A549 (cell line): Measurements from ENCODE around the gene DOCK1.

ENCODE experiments used
- ESRRA ChIP-seq: fragments of 150-350 bp; IDR thresholded peaks from 2 replicates; pipeline ENCODE4 v1.6.1; 2014; ENCODE audit warnings: mild to moderate bottlenecking, low read length, borderline replicate concordance
- RAD21 ChIP-seq, 2 experiments: fragments of >200 bp in 1 of 2; sonication (Bioruptor Twin) in 1 of 2; formaldehyde crosslinking in 1 of 2; IDR thresholded peaks in 1 of 2; conservative IDR thresholded peaks in 1 of 2; 2 replicates in 1 of 2; 3 replicates in 1 of 2; pipeline ENCODE4 v1.6.1; 2012 to 2018; ENCODE audit warnings: inconsistent platforms in 1 of 2

DNA sequence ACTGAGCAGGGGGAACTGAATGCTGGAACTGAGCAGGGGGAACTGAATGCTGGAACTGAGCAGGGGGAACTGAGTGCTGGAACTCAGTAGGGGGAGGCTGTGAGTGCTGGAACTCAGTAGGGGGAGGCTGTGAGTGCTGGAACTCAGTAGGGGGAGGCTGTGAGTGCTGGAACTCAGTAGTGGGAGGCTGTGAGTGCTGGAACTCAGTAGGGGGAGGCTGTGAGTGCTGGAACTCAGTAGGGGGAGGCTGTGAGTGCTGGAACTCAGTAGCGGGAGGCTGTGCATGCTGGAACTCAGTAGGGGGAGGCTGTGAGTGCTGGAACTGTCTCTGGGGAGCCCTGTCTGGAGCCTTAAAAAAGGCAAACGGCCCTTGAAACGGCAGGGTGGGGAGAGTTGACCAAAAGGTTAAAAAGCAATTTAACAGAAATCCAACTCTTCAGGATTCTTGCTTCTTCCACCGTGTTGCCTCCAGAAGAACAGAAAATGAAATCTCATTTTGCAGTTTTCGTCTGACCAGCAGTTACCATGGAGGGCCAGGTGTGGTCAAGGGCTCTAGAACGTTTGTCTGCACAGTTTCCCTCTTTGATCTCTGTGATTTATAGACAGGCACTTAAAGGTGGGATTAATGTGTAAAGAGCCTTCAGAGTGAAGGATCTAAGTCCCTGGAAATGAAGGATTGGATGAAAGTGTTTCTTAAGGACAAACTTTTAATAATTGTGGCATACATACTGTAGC lies 19.1 kb downstream of the DOCK1 start:
- TF ChIP-seq ESRRA (no peak), RAD21 (conservative IDR thresholded peaks at IDR 0.05 in 1 of 2, IDR thresholded peaks at IDR 0.05 in 1 of 2) (no peak)
